Anterior cingulate cortex (tissue), 58 donors: ENCODE results near the gene MICAL1.

ENCODE experiments used
- DNase-seq, 58 donors: peaks; one replicate each; lab custom pipeline; 2025; lab: John Stamatoyannopoulos, UW

MICAL1 gene

GRCh38 chr6:109455437-109456110 lies at the start of gene MICAL1:
TSS of gene MICAL1 (minus strand) at chr6:109455772. CDS start at chr6:109454196, 1,576 bp downstream.
- peak in 39 of 58 donors; percentile 33 to 81 (median 57) for DNase-seq

GRCh38 chr6:109503327-109504224 lies 48.0 kb upstream of the MICAL1 start:
- DNase-seq = no peak

- DNase-seq = no peak
Observed at GRCh38 chr6:109498936-109499335, 43.4 kb upstream of the MICAL1 start.

- no peak for DNase-seq
Observed at GRCh38 chr6:109498052-109498451, 42.5 kb upstream of the MICAL1 start.

GRCh38 chr6:109496036-109496772 lies 40.6 kb upstream of the MICAL1 start:
- no peak for DNase-seq

GRCh38 chr6:109493865-109494264 lies 38.3 kb upstream of the MICAL1 start:
- DNase-seq = no peak

GRCh38 chr6:109491207-109491938 lies 35.8 kb upstream of the MICAL1 start:
- no peak for DNase-seq

- DNase-seq = no peak
Observed at GRCh38 chr6:109490713-109491112, 35.1 kb upstream of the MICAL1 start.

- DNase-seq = no peak
Observed at GRCh38 chr6:109488001-109488400, 32.4 kb upstream of the MICAL1 start.

GRCh38 chr6:109486068-109486467 lies 30.5 kb upstream of the MICAL1 start:
- DNase-seq = no peak

- DNase-seq = no peak
Observed at GRCh38 chr6:109485266-109485935, 29.8 kb upstream of the MICAL1 start.

GRCh38 chr6:109484122-109484521 lies 28.6 kb upstream of the MICAL1 start:
- DNase-seq = no peak

- no peak for DNase-seq
Observed at GRCh38 chr6:109483735-109484057, 28.1 kb upstream of the MICAL1 start.

- peak; percentile 9 to 92 (median 83) for DNase-seq
Observed at GRCh38 chr6:109482905-109483734, 27.5 kb upstream of the MICAL1 start, which contains the start of gene ZBTB24. TSS of gene ZBTB24 (minus strand) at chr6:109483219. CDS start at chr6:109482026, 1,193 bp downstream.

- no peak for DNase-seq
Observed at GRCh38 chr6:109480993-109481480, 25.5 kb upstream of the MICAL1 start.

GRCh38 chr6:109478841-109479624 lies 23.5 kb upstream of the MICAL1 start:
- no peak for DNase-seq

- DNase-seq = no peak
Observed at GRCh38 chr6:109478222-109478805, 22.7 kb upstream of the MICAL1 start.
